H9 (cell line): ENCODE results near the gene ATP7B. TPM values are rescaled to one million over a fixed set of nuclear protein-coding genes. Genes with fewer than 3 reads are reported as not detected.

ENCODE experiments used
- DNase-seq: peaks from one replicate; pipeline ENCODE4 v3.0.0-alpha.2; 2017
- H2AFZ ChIP-seq: one replicate; pipeline ENCODE4 v1.6.1; 2013; ENCODE audit warnings: mild to moderate bottlenecking, low read length, control low read depth, moderate library complexity
- H2AK5ac ChIP-seq: 2 replicates; pipeline ENCODE4 v1.6.1; 2013; ENCODE audit warnings: low read length, control low read depth, mixed read lengths; ENCODE audit not compliant: insufficient read length
- H2BK120ac ChIP-seq: one replicate; pipeline ENCODE4 v1.6.1; 2013; ENCODE audit warnings: low read depth, mild to moderate bottlenecking, low read length, control low read depth, inconsistent platforms; ENCODE audit not compliant: poor library complexity, severe bottlenecking
- H2BK12ac ChIP-seq: 2 replicates; pipeline ENCODE4 v1.6.1; 2013; ENCODE audit warnings: low read length, control low read depth, mixed read lengths, low read depth; ENCODE audit not compliant: insufficient read length
- H2BK15ac ChIP-seq: 2 replicates; pipeline ENCODE4 v1.6.1; 2013; ENCODE audit warnings: low read depth, low read length, control low read depth
- H2BK20ac ChIP-seq: one replicate; pipeline ENCODE4 v1.6.1; 2013; ENCODE audit warnings: low read depth, mild to moderate bottlenecking, low read length, control low read depth, inconsistent platforms; ENCODE audit not compliant: poor library complexity, severe bottlenecking
- H2BK5ac ChIP-seq: 2 replicates; pipeline ENCODE4 v1.6.1; 2013; ENCODE audit warnings: low read length, control low read depth, mixed read lengths; ENCODE audit not compliant: insufficient read length
- H3K14ac ChIP-seq: 2 replicates; pipeline ENCODE4 v1.6.1; 2013; ENCODE audit warnings: low read length, control low read depth; ENCODE audit not compliant: insufficient read depth
- H3K18ac ChIP-seq: 2 replicates; pipeline ENCODE4 v1.6.1; 2013; ENCODE audit warnings: low read depth, mild to moderate bottlenecking, mixed read lengths, low read length, control low read depth; ENCODE audit not compliant: insufficient read length
- H3K23ac ChIP-seq: 2 replicates; pipeline ENCODE4 v1.6.1; 2013; ENCODE audit warnings: low read length, control low read depth, mixed read lengths, low read depth; ENCODE audit not compliant: insufficient read length
- H3K23me2 ChIP-seq: 2 replicates; pipeline ENCODE4 v1.6.1; 2013; ENCODE audit warnings: low read depth, mild to moderate bottlenecking, mixed read lengths, low read length, control low read depth; ENCODE audit not compliant: insufficient read length, poor library complexity, severe bottlenecking
- H3K27ac ChIP-seq: 2 replicates; pipeline ENCODE4 v1.5.1; 2013; ENCODE audit warnings: low read length, control low read depth, mixed read lengths, low read depth; ENCODE audit not compliant: insufficient read length
- H3K27me3 ChIP-seq: 2 replicates; pipeline ENCODE4 v1.6.1; 2013; ENCODE audit warnings: low read length, control low read depth, inconsistent platforms; ENCODE audit not compliant: insufficient read depth
- H3K4ac ChIP-seq: 2 replicates; pipeline ENCODE4 v1.6.1; 2013; ENCODE audit warnings: low read depth, mild to moderate bottlenecking, control low read depth, inconsistent platforms, low read length, moderate library complexity
- H3K4me1 ChIP-seq: 2 replicates; pipeline ENCODE4 v1.6.1; 2013; ENCODE audit warnings: low read length, control low read depth, inconsistent platforms; ENCODE audit not compliant: insufficient read depth
- H3K4me2 ChIP-seq: 2 replicates; pipeline ENCODE4 v1.6.1; 2013; ENCODE audit warnings: low read length, control low read depth, mixed read lengths; ENCODE audit not compliant: insufficient read length, insufficient read depth
- H3K56ac ChIP-seq: 2 replicates; pipeline ENCODE4 v1.6.1; 2013; ENCODE audit warnings: low read depth, mild to moderate bottlenecking, mixed read lengths, low read length, control low read depth; ENCODE audit not compliant: insufficient read length
- H3K79me1 ChIP-seq: 2 replicates; pipeline ENCODE4 v1.6.1; 2013; ENCODE audit warnings: low read depth, mild to moderate bottlenecking, moderate library complexity, low read length, control low read depth, inconsistent platforms; ENCODE audit not compliant: insufficient read depth, poor library complexity, severe bottlenecking
- H3K79me2 ChIP-seq: 2 replicates; pipeline ENCODE4 v1.6.1; 2013; ENCODE audit warnings: low read length, control low read depth, inconsistent platforms; ENCODE audit not compliant: insufficient read depth
- H3K9ac ChIP-seq: 2 replicates; pipeline ENCODE4 v1.6.1; 2013; ENCODE audit warnings: low read length, control low read depth, mixed read lengths; ENCODE audit not compliant: insufficient read length; ENCODE audit errors: extremely low read depth
- H3K9me3 ChIP-seq: one replicate; pipeline ENCODE4 v1.6.1; 2013; ENCODE audit warnings: low read depth, low read length, inconsistent platforms; ENCODE audit not compliant: control insufficient read depth
- H3T11ph ChIP-seq: one replicate; pipeline ENCODE4 v1.6.1; 2013; ENCODE audit warnings: mild to moderate bottlenecking, low read length, control low read depth, inconsistent platforms
- H4K20me1 ChIP-seq: one replicate; pipeline ENCODE4 v1.6.1; 2013; ENCODE audit not compliant: control insufficient read depth, insufficient read length, insufficient read depth
- H4K5ac ChIP-seq: 2 replicates; pipeline ENCODE4 v1.6.1; 2013; ENCODE audit warnings: low read depth, mild to moderate bottlenecking, mixed read lengths, low read length, control low read depth; ENCODE audit not compliant: insufficient read length
- H4K8ac ChIP-seq: replicated peaks from 2 replicates; pipeline ENCODE4 v1.6.1; 2013; ENCODE audit warnings: low read length, control low read depth, mixed read lengths, low read depth; ENCODE audit not compliant: insufficient read length
- H4K91ac ChIP-seq: 2 replicates; pipeline ENCODE4 v1.6.1; 2013; ENCODE audit warnings: low read depth, mild to moderate bottlenecking, moderate library complexity, mixed read lengths, low read length, control low read depth; ENCODE audit not compliant: insufficient read length
- H3K27ac Mint-ChIP-seq, 3 experiments: 2 replicates in 2 of 3; 3 replicates in 1 of 3; pipeline ENCODE4 v1.8.0; 2020 to 2021; ENCODE audit warnings: mixed read lengths in 3 of 3, mild to moderate bottlenecking in 1 of 3, moderate library complexity in 1 of 3
- H3K27me3 Mint-ChIP-seq: 2 replicates; pipeline ENCODE4 v1.8.0; 2021; ENCODE audit warnings: low read depth, mild to moderate bottlenecking, moderate library complexity, mixed read lengths
- H3K36me3 Mint-ChIP-seq, 3 experiments: 2 replicates in 2 of 3; 3 replicates in 1 of 3; pipeline ENCODE4 v1.8.0; 2020 to 2021; ENCODE audit warnings: low read depth in 3 of 3, mixed read lengths in 3 of 3; ENCODE audit not compliant: insufficient read depth in 1 of 3
- H3K4me1 Mint-ChIP-seq, 2 experiments: 2 replicates each; pipeline ENCODE4 v1.8.0; 2020; ENCODE audit warnings: mixed read lengths in 2 of 2
- H3K4me3 Mint-ChIP-seq, 2 experiments: 2 replicates in 1 of 2; 3 replicates in 1 of 2; pipeline ENCODE4 v1.8.0; 2020 to 2021; ENCODE audit warnings: mild to moderate bottlenecking in 2 of 2, mixed read lengths in 2 of 2, moderate library complexity in 1 of 2
- H3K9me3 Mint-ChIP-seq, 2 experiments: 2 replicates in 1 of 2; 3 replicates in 1 of 2; pipeline ENCODE4 v1.8.0; 2020; ENCODE audit warnings: mild to moderate bottlenecking in 2 of 2, mixed read lengths in 2 of 2, moderate library complexity in 1 of 2
- CTCF ChIP-seq: fragments of 200-600 bp; sonication (generic); conservative IDR thresholded peaks from 3 replicates; pipeline ENCODE4 v1.8.0; 2021; ENCODE audit warnings: antibody characterized with exemption, mild to moderate bottlenecking
- WGBS: extraction: QIAGEN DNeasy Blood & Tissue Kit; methylation state at CpG from one replicate; pipeline ENCODE4 v1.1.7; 2013; ENCODE audit warnings: missing lambda C conversion rate, low lambda C conversion rate, mixed read lengths; ENCODE audit not compliant: insufficient read length; ENCODE audit errors: extremely low coverage; 5-methylcytosine and 5-hydroxymethylcytosine counted together
- total RNA-seq: library from RNA; stranded (reverse); gene quantifications from 2 replicates; pipeline ENCODE4 v1.2.1, GENCODE V29; 2021

ATP7B gene
- total RNA-seq, 1 experiment from 2014 or later = 5.8 TPM

- Histone ChIP-seq H3K4me2 (no peak overlapping the region), H4K20me1 (no peaks in the 10 kb centered on the region), H3K4me1 (no peaks in the 10 kb centered on the region), H2AFZ (no peak overlapping the region), H4K5ac (no peak overlapping the region), H3K23me2 (no peaks in the 10 kb centered on the region), H3K9ac (no peak overlapping the region), H4K8ac (no peak overlapping the region), H3K27ac (no peak overlapping the region), H2AK5ac (no peak overlapping the region), H3K18ac (no peak overlapping the region), H2BK20ac (no peak overlapping the region), H3K27me3 (no peaks in the 10 kb centered on the region; the same call in 1 of the 2 replicates), H3K56ac (no peak overlapping the region), H3K9me3 (no peaks in the 10 kb centered on the region), H3K4ac (no peak overlapping the region), H4K91ac (no peak overlapping the region), H3K23ac (no peak overlapping the region), H3T11ph (no peak overlapping the region), H2BK15ac (no peak overlapping the region), H2BK5ac (no peak overlapping the region), H2BK120ac (no peak overlapping the region), H2BK12ac (no peak overlapping the region), H3K14ac (no peak overlapping the region), H3K79me2 (no peaks in the 10 kb centered on the region), H3K79me1 (no peaks in the 10 kb centered on the region)
- Mint-ChIP-seq H3K9me3 (no peaks in the 10 kb centered on the region), H3K4me1 (peaks cover 9 to 14% of the 10 kb centered on the region in 2 experiments), H3K27me3 (no peaks in the 10 kb centered on the region; the same call in none of the 2 replicates), H3K4me3 (no peak overlapping the region), H3K27ac (no peak overlapping the region; a peak in 2 of 7 replicates), H3K36me3 (no peaks in the 10 kb centered on the region)
- peak; percentile 68 for DNase-seq
- TF ChIP-seq CTCF = peak; percentile 89
- no CpG with 5 or more reads among the region's 9 CpGs for WGBS
Observed at GRCh38 chr13:51895906-51896888, 115.1 kb downstream of the ATP7B start.
